HL-60 (cell line): ENCODE results near the gene C20orf173.

Experiments
- DNase-seq, 2 experiments: peaks; one replicate each; pipeline ENCODE4 v3.0.0-alpha.2; 2010 to 2020; ENCODE audit warnings: low read depth in 1 of 2, low spot score in 1 of 2
- H3K27ac ChIP-seq: fragments of 250-450 bp; sonication (Bioruptor Pico); replicated peaks from 2 replicates; pipeline ENCODE4 v1.5.1; 2020; ENCODE audit warnings: mild to moderate bottlenecking, moderate library complexity
- H3K27me3 ChIP-seq: fragments of 250-450 bp; sonication (Bioruptor Pico); 2 replicates; pipeline ENCODE4 v1.5.1; 2021; ENCODE audit warnings: mild to moderate bottlenecking, moderate library complexity; ENCODE audit not compliant: insufficient read depth, poor library complexity, severe bottlenecking
- H3K4me3 ChIP-seq: replicated peaks from 2 replicates; pipeline ENCODE4 v1.5.1; 2011; ENCODE audit warnings: mild to moderate bottlenecking, control low read depth, low read length; ENCODE audit not compliant: insufficient read depth
- GABPA ChIP-seq: IDR thresholded peaks from 2 replicates; pipeline ENCODE4 v1.6.1; 2012; ENCODE audit warnings: low read depth
- POLR2AphosphoS5 ChIP-seq: IDR thresholded peaks from 2 replicates; pipeline ENCODE4 v1.6.1; 2012; ENCODE audit warnings: low read depth
- SPI1 ChIP-seq: IDR thresholded peaks from 2 replicates; pipeline ENCODE4 v1.6.1; 2012; ENCODE audit warnings: low read depth, mild to moderate bottlenecking, borderline replicate concordance
- TF ChIP-seq, protein P1 (sequence below): IDR thresholded peaks from one replicate; pipeline ENCODE4 v1.5.1; 2011; ENCODE audit warnings: low read length, control low read depth, inconsistent platforms; ENCODE audit not compliant: insufficient read depth
- TF ChIP-seq, protein P2 (sequence below): IDR thresholded peaks from 2 replicates; pipeline ENCODE4 v1.6.1; 2012; ENCODE audit warnings: low read depth; ENCODE audit not compliant: insufficient replicate concordance

Gene C20orf173

DNA sequence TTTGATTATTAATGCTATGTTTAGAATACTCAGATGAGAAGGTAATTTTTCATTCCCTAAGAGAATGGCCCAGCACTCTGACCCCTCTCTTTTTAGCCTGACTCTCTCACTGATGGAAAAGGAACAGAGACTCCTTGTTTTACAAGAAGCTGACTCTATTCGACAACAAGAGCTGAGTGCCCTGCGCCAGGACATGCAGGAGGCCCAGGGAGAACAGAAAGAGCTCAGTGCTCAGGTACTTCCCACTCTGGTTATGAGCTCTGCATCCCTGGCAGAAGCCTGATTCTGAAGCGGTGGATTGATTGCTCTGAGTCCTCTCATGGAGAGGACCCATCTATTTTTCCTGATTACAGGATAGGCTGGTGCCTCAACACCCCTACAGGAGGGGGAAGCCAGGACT is 33.0 kb downstream of the C20orf173 start:
- TF ChIP-seq SPI1 (no peak), POLR2AphosphoS5 (no peak), GABPA (no peak)
- TF ChIP-seq, protein P1, sequence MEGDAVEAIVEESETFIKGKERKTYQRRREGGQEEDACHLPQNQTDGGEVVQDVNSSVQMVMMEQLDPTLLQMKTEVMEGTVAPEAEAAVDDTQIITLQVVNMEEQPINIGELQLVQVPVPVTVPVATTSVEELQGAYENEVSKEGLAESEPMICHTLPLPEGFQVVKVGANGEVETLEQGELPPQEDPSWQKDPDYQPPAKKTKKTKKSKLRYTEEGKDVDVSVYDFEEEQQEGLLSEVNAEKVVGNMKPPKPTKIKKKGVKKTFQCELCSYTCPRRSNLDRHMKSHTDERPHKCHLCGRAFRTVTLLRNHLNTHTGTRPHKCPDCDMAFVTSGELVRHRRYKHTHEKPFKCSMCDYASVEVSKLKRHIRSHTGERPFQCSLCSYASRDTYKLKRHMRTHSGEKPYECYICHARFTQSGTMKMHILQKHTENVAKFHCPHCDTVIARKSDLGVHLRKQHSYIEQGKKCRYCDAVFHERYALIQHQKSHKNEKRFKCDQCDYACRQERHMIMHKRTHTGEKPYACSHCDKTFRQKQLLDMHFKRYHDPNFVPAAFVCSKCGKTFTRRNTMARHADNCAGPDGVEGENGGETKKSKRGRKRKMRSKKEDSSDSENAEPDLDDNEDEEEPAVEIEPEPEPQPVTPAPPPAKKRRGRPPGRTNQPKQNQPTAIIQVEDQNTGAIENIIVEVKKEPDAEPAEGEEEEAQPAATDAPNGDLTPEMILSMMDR, result no peak
- TF ChIP-seq, protein P2, sequence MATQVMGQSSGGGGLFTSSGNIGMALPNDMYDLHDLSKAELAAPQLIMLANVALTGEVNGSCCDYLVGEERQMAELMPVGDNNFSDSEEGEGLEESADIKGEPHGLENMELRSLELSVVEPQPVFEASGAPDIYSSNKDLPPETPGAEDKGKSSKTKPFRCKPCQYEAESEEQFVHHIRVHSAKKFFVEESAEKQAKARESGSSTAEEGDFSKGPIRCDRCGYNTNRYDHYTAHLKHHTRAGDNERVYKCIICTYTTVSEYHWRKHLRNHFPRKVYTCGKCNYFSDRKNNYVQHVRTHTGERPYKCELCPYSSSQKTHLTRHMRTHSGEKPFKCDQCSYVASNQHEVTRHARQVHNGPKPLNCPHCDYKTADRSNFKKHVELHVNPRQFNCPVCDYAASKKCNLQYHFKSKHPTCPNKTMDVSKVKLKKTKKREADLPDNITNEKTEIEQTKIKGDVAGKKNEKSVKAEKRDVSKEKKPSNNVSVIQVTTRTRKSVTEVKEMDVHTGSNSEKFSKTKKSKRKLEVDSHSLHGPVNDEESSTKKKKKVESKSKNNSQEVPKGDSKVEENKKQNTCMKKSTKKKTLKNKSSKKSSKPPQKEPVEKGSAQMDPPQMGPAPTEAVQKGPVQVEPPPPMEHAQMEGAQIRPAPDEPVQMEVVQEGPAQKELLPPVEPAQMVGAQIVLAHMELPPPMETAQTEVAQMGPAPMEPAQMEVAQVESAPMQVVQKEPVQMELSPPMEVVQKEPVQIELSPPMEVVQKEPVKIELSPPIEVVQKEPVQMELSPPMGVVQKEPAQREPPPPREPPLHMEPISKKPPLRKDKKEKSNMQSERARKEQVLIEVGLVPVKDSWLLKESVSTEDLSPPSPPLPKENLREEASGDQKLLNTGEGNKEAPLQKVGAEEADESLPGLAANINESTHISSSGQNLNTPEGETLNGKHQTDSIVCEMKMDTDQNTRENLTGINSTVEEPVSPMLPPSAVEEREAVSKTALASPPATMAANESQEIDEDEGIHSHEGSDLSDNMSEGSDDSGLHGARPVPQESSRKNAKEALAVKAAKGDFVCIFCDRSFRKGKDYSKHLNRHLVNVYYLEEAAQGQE, result no peak
- Histone ChIP-seq H3K27me3 (no peaks in the 10 kb centered on the region), H3K27ac (no peak overlapping the region), H3K4me3 (no peak overlapping the region)
- DNase-seq, result no peak

DNA sequence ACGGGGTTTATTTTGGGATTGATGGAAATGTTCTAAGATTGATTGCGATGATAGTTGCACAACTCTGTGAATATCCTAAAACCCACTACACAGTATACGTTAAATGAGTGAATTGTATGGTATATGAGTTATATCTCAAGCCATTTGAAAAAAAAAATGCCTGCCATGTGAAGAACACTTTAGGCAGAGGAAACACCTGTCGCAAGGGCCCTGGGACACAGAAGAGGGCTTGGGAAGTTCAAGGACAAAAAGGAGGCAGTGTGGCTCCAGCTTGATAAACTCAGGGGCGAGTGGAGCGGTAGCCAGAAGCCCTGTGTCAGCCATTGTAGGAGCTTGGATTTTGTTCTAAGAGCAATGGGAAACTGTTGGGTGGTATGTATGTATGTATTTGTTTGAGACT is 37.1 kb downstream of the C20orf173 start:
- Histone ChIP-seq H3K4me3 (no peak overlapping the region), H3K27me3 (no peaks in the 10 kb centered on the region), H3K27ac (no peak overlapping the region)
- no peak for TF ChIP-seq GABPA
- TF ChIP-seq SPI1, result no peak
- no peak for TF ChIP-seq POLR2AphosphoS5
- TF ChIP-seq, protein P1, result no peak
- TF ChIP-seq, protein P2, result no peak
- DNase-seq, result no peak

DNA sequence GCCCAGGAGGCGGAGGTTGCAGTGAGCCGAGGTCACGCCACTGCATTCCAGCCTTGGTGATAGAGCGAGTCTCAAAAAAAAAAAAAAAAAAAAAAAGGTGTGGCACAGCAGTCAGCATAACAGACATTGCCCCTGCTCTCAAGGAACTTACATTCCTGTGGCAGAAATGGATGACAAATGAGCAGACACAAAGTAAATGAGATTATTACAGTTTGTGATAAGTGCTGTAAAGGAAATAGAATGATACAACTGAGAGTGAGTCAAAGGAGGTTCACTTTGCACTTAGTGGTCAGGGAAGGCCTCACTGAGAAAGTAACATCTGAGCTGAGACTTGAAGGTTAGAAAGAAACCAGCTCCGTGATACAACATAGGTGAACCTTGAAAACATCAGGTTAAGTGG is 37.6 kb downstream of the C20orf173 start:
- TF ChIP-seq GABPA (no peak), POLR2AphosphoS5 (no peak), SPI1 (no peak)
- TF ChIP-seq, protein P1, result no peak
- TF ChIP-seq, protein P2, result no peak
- no peak overlapping the region for H3K4me3 ChIP-seq
- no peak overlapping the region for H3K27ac ChIP-seq
- H3K27me3 ChIP-seq, result no peaks in the 10 kb centered on the region
- no peak for DNase-seq
